Measurements from ENCODE around the gene FOXI1.

- TF ChIP-seq, protein P1, sequence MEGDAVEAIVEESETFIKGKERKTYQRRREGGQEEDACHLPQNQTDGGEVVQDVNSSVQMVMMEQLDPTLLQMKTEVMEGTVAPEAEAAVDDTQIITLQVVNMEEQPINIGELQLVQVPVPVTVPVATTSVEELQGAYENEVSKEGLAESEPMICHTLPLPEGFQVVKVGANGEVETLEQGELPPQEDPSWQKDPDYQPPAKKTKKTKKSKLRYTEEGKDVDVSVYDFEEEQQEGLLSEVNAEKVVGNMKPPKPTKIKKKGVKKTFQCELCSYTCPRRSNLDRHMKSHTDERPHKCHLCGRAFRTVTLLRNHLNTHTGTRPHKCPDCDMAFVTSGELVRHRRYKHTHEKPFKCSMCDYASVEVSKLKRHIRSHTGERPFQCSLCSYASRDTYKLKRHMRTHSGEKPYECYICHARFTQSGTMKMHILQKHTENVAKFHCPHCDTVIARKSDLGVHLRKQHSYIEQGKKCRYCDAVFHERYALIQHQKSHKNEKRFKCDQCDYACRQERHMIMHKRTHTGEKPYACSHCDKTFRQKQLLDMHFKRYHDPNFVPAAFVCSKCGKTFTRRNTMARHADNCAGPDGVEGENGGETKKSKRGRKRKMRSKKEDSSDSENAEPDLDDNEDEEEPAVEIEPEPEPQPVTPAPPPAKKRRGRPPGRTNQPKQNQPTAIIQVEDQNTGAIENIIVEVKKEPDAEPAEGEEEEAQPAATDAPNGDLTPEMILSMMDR (conservative IDR thresholded peaks at IDR 0.05): no peak
- TF ChIP-seq EZH2 (IDR thresholded peaks at IDR 0.05; ENCODE audit: low read depth): no peak
These were observed 48.6 kb downstream of the FOXI1 start for GRCh38 chr5:170154297-170154696.
